ENCODE data around the gene TRIM8.

DNA sequence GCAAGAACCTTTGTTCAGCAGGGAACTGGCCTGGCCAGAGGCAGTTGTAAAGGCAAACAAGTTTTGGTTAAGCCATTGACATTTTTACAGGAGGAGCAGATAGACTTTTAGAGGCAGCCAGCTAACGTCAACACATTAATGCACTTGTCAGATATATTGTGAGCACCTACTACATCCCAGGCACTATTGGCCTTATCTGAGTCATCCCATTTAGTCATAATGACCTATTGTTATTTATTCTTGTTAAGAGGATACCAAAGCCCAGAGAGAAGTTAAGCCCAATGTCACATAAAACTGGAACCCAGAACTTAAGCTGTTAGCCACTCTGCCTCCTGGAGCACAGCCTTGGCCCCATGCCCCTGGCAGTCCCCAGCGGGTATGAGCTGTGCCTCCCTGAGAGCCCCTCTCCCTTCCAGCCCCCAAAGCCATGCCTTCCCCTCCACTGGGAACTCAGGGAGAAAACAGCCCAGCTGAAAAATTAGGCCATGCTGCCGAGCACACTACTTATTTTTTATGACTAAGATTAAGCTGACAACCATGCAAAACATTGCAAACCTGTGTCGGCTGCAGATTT lies 32.7 kb upstream of the TRIM8 start:
- TF ChIP-seq, protein P1, sequence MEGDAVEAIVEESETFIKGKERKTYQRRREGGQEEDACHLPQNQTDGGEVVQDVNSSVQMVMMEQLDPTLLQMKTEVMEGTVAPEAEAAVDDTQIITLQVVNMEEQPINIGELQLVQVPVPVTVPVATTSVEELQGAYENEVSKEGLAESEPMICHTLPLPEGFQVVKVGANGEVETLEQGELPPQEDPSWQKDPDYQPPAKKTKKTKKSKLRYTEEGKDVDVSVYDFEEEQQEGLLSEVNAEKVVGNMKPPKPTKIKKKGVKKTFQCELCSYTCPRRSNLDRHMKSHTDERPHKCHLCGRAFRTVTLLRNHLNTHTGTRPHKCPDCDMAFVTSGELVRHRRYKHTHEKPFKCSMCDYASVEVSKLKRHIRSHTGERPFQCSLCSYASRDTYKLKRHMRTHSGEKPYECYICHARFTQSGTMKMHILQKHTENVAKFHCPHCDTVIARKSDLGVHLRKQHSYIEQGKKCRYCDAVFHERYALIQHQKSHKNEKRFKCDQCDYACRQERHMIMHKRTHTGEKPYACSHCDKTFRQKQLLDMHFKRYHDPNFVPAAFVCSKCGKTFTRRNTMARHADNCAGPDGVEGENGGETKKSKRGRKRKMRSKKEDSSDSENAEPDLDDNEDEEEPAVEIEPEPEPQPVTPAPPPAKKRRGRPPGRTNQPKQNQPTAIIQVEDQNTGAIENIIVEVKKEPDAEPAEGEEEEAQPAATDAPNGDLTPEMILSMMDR (IDR thresholded peaks at IDR 0.05; ENCODE audit: low read depth, low read length, poor library complexity, severe bottlenecking): no peak
- no peak for TF ChIP-seq EZH2phosphoT487 (IDR thresholded peaks at IDR 0.05; ENCODE audit: borderline replicate concordance, low read length)
